Activated naive CD8-positive, alpha-beta T cell treated with anti-CD3 and anti-CD28 coated beads for 36 hours (primary cell): ENCODE results near the gene TMEM150B. TPM values are rescaled to one million over a fixed set of nuclear protein-coding genes. Genes with fewer than 3 reads are reported as not detected.

ENCODE experiments used
- DNase-seq: peaks from one replicate; pipeline ENCODE4 v3.0.0; 2021
- H3K27ac Mint-ChIP-seq: one replicate; pipeline ENCODE4 v1.8.0; 2022; ENCODE audit warnings: mild to moderate bottlenecking, moderate library complexity, mixed read lengths
- H3K27me3 Mint-ChIP-seq: one replicate; pipeline ENCODE4 v1.8.0; 2022; ENCODE audit warnings: mild to moderate bottlenecking, mixed read lengths
- H3K36me3 Mint-ChIP-seq: one replicate; pipeline ENCODE4 v1.8.0; 2021; ENCODE audit warnings: mild to moderate bottlenecking, mixed read lengths
- H3K4me1 Mint-ChIP-seq: one replicate; pipeline ENCODE4 v1.8.0; 2021; ENCODE audit warnings: mixed read lengths
- H3K4me3 Mint-ChIP-seq: one replicate; pipeline ENCODE4 v1.8.0; 2022; ENCODE audit warnings: mild to moderate bottlenecking, moderate library complexity, mixed read lengths
- H3K9me3 Mint-ChIP-seq: one replicate; pipeline ENCODE4 v1.8.0; 2022; ENCODE audit warnings: mixed read lengths
- total RNA-seq, 2 experiments: library from RNA; stranded (reverse); gene quantifications; one replicate each; pipeline ENCODE4 v1.2.3, GENCODE V29; 2021

The TMEM150B gene
- total RNA-seq, 2 experiments from 2014 or later, result not detected

DNA sequence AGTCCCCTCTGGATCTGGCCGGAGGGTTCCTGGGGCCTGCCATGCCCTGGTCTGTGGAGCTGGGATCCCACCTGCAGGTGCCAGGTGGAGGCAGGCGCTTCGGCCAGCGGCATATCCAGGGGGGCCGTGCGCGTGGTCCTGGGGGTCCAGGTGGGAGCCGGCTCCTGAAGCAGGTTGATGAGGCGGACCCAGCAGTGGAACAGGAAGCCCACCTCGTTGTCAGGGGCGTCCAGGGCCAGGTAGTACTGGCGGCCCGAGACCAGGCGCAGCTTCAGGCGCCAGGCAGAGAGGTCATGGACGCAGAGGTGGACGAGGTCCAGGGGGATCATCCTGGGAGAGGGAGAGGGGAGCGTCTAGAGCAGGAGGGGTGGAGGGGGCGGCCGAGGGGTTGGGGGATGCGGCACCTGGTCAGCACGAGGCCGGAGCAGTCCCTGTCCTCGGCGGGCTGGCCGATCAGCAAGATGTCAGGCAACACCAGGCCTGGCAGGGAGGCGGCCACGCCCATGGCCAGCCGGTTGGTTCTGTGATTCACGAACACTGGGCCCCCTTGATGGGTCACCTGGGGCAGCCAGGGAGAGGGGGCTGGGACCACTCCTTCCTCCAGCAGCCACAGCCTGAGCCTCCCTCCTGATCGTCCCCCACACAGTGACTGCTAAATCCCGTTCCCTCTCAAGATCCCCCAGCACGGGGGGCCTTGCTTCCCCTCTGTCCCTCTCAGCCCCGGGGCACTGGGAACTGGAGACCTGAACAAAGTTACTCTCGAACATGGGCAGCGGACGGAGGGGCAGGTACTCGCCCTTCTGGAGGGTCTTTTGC, 37.2 kb upstream of the TMEM150B start:
- H3K4me1 Mint-ChIP-seq, result no peaks in the 10 kb centered on the region
- H3K27me3 Mint-ChIP-seq, result peaks cover 7% of the 10 kb centered on the region

DNA sequence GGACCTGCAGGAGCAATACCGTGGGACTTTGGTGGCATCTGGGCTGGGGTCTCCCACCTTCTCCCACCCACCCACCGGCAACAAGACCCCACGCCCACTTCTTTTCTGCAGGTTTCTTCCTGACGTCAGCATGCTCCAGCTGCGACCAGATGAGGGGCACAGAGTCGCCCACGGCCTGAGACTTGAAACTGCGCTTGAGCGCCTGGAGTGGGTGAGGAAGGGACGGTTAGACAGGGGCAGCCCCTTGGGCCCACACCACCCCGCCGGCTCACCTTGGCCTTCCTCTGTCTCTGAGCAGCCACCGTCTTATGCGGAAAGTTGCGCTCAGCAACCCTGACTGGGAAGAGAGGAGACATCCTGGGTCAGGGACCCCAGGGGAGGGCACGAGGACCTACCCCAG, 35.8 kb upstream of the TMEM150B start:
- Mint-ChIP-seq H3K27me3 (peaks cover 15% of the 10 kb centered on the region), H3K36me3 (no peaks in the 10 kb centered on the region), H3K4me1 (no peaks in the 10 kb centered on the region), H3K27ac (no peak overlapping the region), H3K9me3 (no peaks in the 10 kb centered on the region), H3K4me3 (no peak overlapping the region)
- DNase-seq, result no peak

More for the DNA sequence above, 37.2 kb upstream of the TMEM150B start:
- no peak overlapping the region for H3K27ac Mint-ChIP-seq
- no peaks in the 10 kb centered on the region for H3K36me3 Mint-ChIP-seq
- H3K9me3 Mint-ChIP-seq, result no peaks in the 10 kb centered on the region
- no peak for DNase-seq
- no peak overlapping the region for H3K4me3 Mint-ChIP-seq

GRCh38 chr19:55358943-55359908, 34.1 kb upstream of the TMEM150B start:
- Mint-ChIP-seq H3K36me3 (no peaks in the 10 kb centered on the region), H3K9me3 (no peaks in the 10 kb centered on the region), H3K27me3 (peaks cover 28% of the 10 kb centered on the region), H3K4me3 (no peak overlapping the region), H3K27ac (no peak overlapping the region), H3K4me1 (no peaks in the 10 kb centered on the region)
- DNase-seq, result no peak

DNA sequence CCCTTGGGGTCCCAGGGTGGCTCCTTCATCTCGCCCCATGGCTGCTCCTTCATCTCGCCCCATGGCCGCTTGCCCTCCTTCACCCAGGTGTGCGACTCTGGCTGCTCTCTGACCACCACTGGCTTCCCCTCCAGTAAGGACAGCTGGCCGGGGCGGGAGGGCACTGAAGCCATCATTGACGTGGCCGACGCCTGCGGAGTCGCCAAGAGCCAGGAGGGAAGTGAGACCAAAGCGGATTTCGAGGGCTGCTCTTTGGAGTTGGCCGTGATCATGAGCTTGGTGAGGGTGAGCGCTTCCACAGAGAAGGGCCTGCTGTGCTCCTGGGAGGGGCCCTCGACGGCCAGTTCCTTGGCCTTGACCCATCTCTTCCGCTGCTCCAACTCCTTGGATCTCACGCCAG, 33.4 kb upstream of the TMEM150B start:
- Mint-ChIP-seq H3K4me3 (no peak overlapping the region), H3K27ac (no peak overlapping the region), H3K27me3 (peaks cover 35% of the 10 kb centered on the region), H3K36me3 (no peaks in the 10 kb centered on the region), H3K4me1 (peaks cover 2% of the 10 kb centered on the region), H3K9me3 (no peaks in the 10 kb centered on the region)
- no peak for DNase-seq

DNA sequence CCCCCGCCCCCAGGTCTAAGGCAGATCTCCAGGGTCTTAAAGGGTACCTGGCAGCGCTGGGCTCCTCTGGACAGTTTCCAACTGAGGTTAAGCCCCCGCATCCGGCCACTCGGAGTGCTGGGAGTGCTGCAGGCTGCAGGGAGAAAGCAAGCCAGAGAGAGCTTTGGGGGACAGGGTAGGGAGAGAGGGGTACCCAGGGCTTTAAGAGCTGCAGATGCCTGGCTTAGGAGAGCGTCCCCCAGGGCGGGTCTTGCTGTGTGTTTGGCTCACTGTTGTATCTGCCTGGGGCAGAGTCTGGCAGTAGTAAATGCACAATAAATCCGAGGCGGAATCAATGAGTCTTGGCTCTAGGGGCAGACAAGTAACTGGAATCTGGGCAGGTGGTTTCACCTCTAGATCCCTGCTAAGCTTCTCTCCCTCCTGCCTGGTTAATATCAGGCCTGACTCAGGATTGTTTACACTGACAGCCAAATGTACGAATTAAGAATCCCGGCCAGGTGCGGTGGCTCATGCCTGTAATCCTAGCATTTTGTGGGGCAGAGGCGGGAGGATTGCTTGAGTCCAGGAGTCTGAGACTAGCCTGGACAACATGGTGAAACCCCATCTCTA, 30.2 kb upstream of the TMEM150B start:
- no peaks in the 10 kb centered on the region for H3K9me3 Mint-ChIP-seq
- H3K36me3 Mint-ChIP-seq, result no peaks in the 10 kb centered on the region
- H3K4me3 Mint-ChIP-seq, result no peak overlapping the region
- no peak for DNase-seq
- H3K27me3 Mint-ChIP-seq, result peaks cover 62% of the 10 kb centered on the region
- peaks cover 13% of the 10 kb centered on the region for H3K4me1 Mint-ChIP-seq
- H3K27ac Mint-ChIP-seq, result no peak overlapping the region

GRCh38 chr19:55354698-55355212, 29.6 kb upstream of the TMEM150B start, which contains the start of gene COX6B2:
Gene COX6B2 (minus strand): TSS chr19:55354719. CDS start chr19:55354521, 198 bp downstream.
- DNase-seq, result no peak
- no peak within 1 kb of the TSS for H3K27ac Mint-ChIP-seq
- peak within 1 kb of the TSS; percentile 70 for H3K4me3 Mint-ChIP-seq
- no peaks in the 10 kb centered on the region for H3K9me3 Mint-ChIP-seq
- H3K4me1 Mint-ChIP-seq, result peaks cover 13% of the 10 kb centered on the region
- peaks cover 62% of the 10 kb centered on the region for H3K27me3 Mint-ChIP-seq
- H3K36me3 Mint-ChIP-seq, result no peaks in the 10 kb centered on the region

DNA sequence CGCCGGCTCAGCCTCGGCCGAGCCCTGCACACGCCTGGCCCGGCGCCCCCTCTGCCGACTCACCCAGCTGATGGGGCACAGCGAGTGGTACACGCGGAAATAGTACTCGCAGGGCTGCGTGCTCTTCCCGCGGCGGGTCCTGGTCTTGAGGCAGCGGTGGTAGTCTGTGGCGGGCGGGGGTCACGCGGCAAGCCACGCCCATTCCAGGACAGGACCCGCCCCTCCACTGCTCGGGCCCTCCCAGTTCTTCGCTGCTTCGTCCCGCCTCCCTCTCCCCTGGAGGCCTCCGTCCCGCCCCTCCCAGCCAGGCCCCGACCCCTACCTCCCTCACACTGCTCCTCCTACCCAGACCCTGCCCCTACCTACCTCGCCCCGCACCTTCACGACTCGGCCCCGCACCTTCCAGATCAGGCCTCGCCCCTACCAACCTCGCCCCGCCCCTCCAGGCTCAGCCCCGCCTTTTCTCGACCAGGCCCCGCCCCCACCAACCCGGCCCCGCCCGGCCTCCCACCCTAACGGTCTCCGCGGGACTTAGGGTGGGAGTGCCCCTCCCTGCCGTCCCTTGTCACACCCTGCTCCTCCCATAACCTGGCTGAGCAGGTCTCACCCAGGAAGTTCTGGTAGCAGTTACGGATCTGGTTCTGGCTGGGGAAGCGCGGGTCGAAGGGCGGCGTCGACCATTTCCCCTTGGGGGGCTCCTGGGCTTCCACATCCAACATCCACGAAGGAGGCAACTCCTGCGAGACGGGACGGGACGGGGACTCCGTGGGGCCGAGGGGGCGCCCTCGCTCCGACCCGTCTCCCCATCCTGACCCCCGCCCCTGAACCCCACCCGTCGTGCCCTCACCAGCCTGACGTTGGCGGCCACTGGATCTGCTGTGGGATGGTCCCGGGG, 28.9 kb upstream of the TMEM150B start:
- H3K4me3 Mint-ChIP-seq, result peak overlapping the region; percentile 70
- no peaks in the 10 kb centered on the region for H3K36me3 Mint-ChIP-seq
- no peak overlapping the region for H3K27ac Mint-ChIP-seq
- peaks cover 62% of the 10 kb centered on the region for H3K27me3 Mint-ChIP-seq
- peak; percentile 64 for DNase-seq
- peaks cover 13% of the 10 kb centered on the region for H3K4me1 Mint-ChIP-seq
- H3K9me3 Mint-ChIP-seq, result no peaks in the 10 kb centered on the region

DNA sequence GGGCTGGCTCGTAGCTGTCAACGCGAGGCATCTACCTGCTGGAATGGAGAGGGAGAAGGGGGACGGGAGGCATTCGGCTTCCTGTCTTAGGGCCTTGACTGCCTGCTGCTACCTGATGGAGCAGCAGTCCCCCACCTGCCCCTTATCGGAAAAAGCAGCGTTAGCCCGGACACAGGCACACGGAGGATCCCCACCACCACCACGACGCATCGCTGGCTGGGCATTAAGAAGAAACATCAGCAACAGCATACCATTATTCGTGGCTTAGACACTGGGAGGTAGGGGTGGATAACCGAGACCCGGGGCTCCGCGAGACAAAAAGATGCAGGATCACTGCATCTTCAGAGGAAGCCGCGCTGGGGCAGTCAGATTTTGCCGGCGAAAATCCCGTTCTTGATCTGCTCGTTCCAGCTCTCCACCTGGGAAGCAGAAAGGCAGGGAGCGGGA, 28.2 kb upstream of the TMEM150B start:
- no peaks in the 10 kb centered on the region for H3K9me3 Mint-ChIP-seq
- DNase-seq, result no peak
- H3K36me3 Mint-ChIP-seq, result no peaks in the 10 kb centered on the region
- peaks cover 13% of the 10 kb centered on the region for H3K4me1 Mint-ChIP-seq
- peaks cover 62% of the 10 kb centered on the region for H3K27me3 Mint-ChIP-seq
- H3K4me3 Mint-ChIP-seq, result peak overlapping the region; percentile 70
- H3K27ac Mint-ChIP-seq, result no peak overlapping the region

- peak overlapping the region; percentile 70 for H3K4me3 Mint-ChIP-seq
- peaks cover 62% of the 10 kb centered on the region for H3K27me3 Mint-ChIP-seq
- H3K27ac Mint-ChIP-seq, result no peak overlapping the region
- DNase-seq, result no peak
- H3K4me1 Mint-ChIP-seq, result peaks cover 13% of the 10 kb centered on the region
- H3K36me3 Mint-ChIP-seq, result no peaks in the 10 kb centered on the region
- no peaks in the 10 kb centered on the region for H3K9me3 Mint-ChIP-seq
These were observed 27.5 kb upstream of the TMEM150B start for GRCh38 chr19:55352549-55353145.

GRCh38 chr19:55352040-55352439, 26.9 kb upstream of the TMEM150B start:
- Mint-ChIP-seq H3K36me3 (no peaks in the 10 kb centered on the region), H3K27me3 (peaks cover 57% of the 10 kb centered on the region), H3K4me3 (no peak overlapping the region), H3K4me1 (peaks cover 13% of the 10 kb centered on the region), H3K9me3 (no peaks in the 10 kb centered on the region), H3K27ac (no peak overlapping the region)
- DNase-seq, result no peak

DNA sequence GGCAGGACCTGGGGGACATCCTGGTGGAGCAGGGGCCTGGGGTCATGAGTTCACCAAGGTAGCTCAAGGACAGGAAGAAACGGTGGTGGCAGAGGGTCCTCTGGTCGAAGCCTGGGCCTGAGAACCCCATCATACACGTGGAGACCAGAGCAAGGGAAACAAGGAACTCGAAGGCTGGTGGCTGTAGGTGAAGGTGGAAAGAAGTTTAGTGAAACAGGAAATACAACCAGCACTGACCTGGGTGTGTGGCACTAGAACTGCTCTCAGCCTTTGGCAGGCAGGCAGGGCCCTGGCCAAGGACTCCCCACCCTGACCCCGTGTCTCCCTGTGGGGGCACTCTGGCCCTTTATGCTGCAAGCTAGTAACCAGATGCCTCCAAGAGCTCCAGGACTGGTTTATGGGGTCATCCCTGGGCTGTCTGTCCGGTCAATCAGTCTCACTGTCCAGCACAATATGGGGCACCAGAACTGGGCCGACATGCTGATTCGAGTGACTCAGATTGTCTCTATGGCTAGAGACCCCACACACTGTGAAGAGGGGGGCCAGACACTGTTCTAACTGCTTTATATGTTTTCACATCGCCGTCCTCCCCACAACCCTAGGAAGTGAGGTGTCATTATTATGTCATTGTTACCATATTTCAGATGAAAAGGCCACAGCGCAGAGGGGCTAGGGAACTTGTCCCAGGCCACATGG, 25.6 kb upstream of the TMEM150B start:
- Mint-ChIP-seq H3K9me3 (no peaks in the 10 kb centered on the region), H3K4me1 (peaks cover 13% of the 10 kb centered on the region), H3K27me3 (peaks cover 45% of the 10 kb centered on the region), H3K4me3 (no peak overlapping the region), H3K36me3 (no peaks in the 10 kb centered on the region), H3K27ac (no peak overlapping the region)
- DNase-seq, result no peak

- H3K27ac Mint-ChIP-seq, result no peak overlapping the region
- H3K9me3 Mint-ChIP-seq, result no peaks in the 10 kb centered on the region
- H3K27me3 Mint-ChIP-seq, result peaks cover 29% of the 10 kb centered on the region
- H3K4me1 Mint-ChIP-seq, result peaks cover 11% of the 10 kb centered on the region
- H3K36me3 Mint-ChIP-seq, result no peaks in the 10 kb centered on the region
- no peak overlapping the region for H3K4me3 Mint-ChIP-seq
- DNase-seq, result no peak
These were observed 23.3 kb upstream of the TMEM150B start for GRCh38 chr19:55348317-55349034.
